ENCODE measurements around the gene GPR39. TPM values are rescaled to one million over a fixed set of nuclear protein-coding genes. Genes with fewer than 3 reads are reported as not detected.

The GPR39 gene
- total RNA-seq, 1 experiment from 2014 or later: 34.8 TPM

GRCh38 chr2:132540166-132540565 is 123.6 kb downstream of the GPR39 start:
- H3K4me2 ChIP-seq (ENCODE audit: low read length): no peak overlapping the region
- no peak overlapping the region for H3K27ac ChIP-seq (ENCODE audit: low read length)
- H3F3A ChIP-seq (ENCODE audit: low read length, unreplicated experiment): no peaks in the 10 kb centered on the region
- no peak overlapping the region for H2AFZ ChIP-seq (ENCODE audit: low read length)
- no peaks in the 10 kb centered on the region for H3K9me2 ChIP-seq (replicated peaks; ENCODE audit: low read length)
- POLR2A ChIA-PET (ENCODE audit: unreplicated experiment): interaction anchor here (0.5 kb wide), 1 partner anchor 23 kb away, joined by 3 read pairs; no protein-coding TSS in a partner anchor
- H3K4me3 ChIP-seq (ENCODE audit: low read length): no peak overlapping the region
- H3K9ac ChIP-seq (ENCODE audit: low read length): no peak overlapping the region
- BruUV-seq (replicated peaks): no TSS peak
- no peak for TF ChIP-seq EZH2phosphoT487 (IDR thresholded peaks at IDR 0.05; ENCODE audit: borderline replicate concordance, low read length)
- no peak for TF ChIP-seq EZH2 (IDR thresholded peaks at IDR 0.05; ENCODE audit: low read length, unreplicated experiment)
- TF ChIP-seq CTCF (conservative IDR thresholded peaks at IDR 0.05; ENCODE audit: low read depth, low read length): no peak
- ATAC-seq (no peak), DNase-seq (no peak)
- H3K36me3 ChIP-seq (ENCODE audit: low read depth, low read length): peaks cover 17% of the 10 kb centered on the region; the same call in 1 of the 2 replicates
- no peaks in the 10 kb centered on the region for H3K27me3 ChIP-seq (ENCODE audit: low read length)
- no peaks in the 10 kb centered on the region for H3K4me1 ChIP-seq (ENCODE audit: insufficient read depth, low read length)
- peaks cover 13% of the 10 kb centered on the region; the same call in 1 of the 2 replicates for H3K79me2 ChIP-seq (ENCODE audit: low read length)
- no peaks in the 10 kb centered on the region for H4K20me1 ChIP-seq (ENCODE audit: low read length)
- CTCF ChIA-PET: no interaction called here
- H3K9me3 ChIP-seq (ENCODE audit: low read length): peaks cover 15% of the 10 kb centered on the region; the same call in 1 of the 2 replicates
- intact Hi-C loops (cut with micrococcal nuclease): loop anchor here (10.0 kb wide), 1 partner anchor 1305 kb away; no protein-coding TSS in a partner anchor

- H3K79me2 ChIP-seq (ENCODE audit: low read length): 0 out of 2 replicates have a peak, but pooled peaks cover 3% of the 10 kb centered on the region
- peaks cover 17% of the 10 kb centered on the region; the same call in 1 of the 2 replicates for H3K36me3 ChIP-seq (ENCODE audit: low read depth, low read length)
- ATAC-seq (no peak), DNase-seq (no peak)
- no peak overlapping the region for H3K4me3 ChIP-seq (ENCODE audit: low read length)
- no peaks in the 10 kb centered on the region for H4K20me1 ChIP-seq (ENCODE audit: low read length)
- TF ChIP-seq EZH2phosphoT487 (IDR thresholded peaks at IDR 0.05; ENCODE audit: borderline replicate concordance, low read length): no peak
- TF ChIP-seq CTCF (conservative IDR thresholded peaks at IDR 0.05; ENCODE audit: low read depth, low read length): no peak
- TF ChIP-seq EZH2 (IDR thresholded peaks at IDR 0.05; ENCODE audit: low read length, unreplicated experiment): no peak
- no peak overlapping the region for H3K4me2 ChIP-seq (ENCODE audit: low read length)
- BruUV-seq (replicated peaks): no TSS peak
- H3K9ac ChIP-seq (ENCODE audit: low read length): no peak overlapping the region
- ChIA-PET POLR2A (ENCODE audit: unreplicated experiment) (no interaction called here), CTCF (no interaction called here)
- no peaks in the 10 kb centered on the region for H3F3A ChIP-seq (ENCODE audit: low read length, unreplicated experiment)
- no peak overlapping the region for H2AFZ ChIP-seq (ENCODE audit: low read length)
- intact Hi-C loops (cut with micrococcal nuclease): loop anchor here (10.0 kb wide), 1 partner anchor 1302 kb away; no protein-coding TSS in a partner anchor
- no peak overlapping the region for H3K27ac ChIP-seq (ENCODE audit: low read length)
- H3K27me3 ChIP-seq (ENCODE audit: low read length): no peaks in the 10 kb centered on the region
- H3K9me3 ChIP-seq (ENCODE audit: low read length): peaks cover 15% of the 10 kb centered on the region; the same call in 1 of the 2 replicates
- no peaks in the 10 kb centered on the region for H3K9me2 ChIP-seq (replicated peaks; ENCODE audit: low read length)
- H3K4me1 ChIP-seq (ENCODE audit: insufficient read depth, low read length): peaks cover 4% of the 10 kb centered on the region; the same call in 1 of the 2 replicates
Measured at GRCh38 chr2:132542953-132543569, 126.5 kb downstream of the GPR39 start.

Measured in PC-3 (cell line).